GM23338 (cell line): Measurements from ENCODE around the gene TMCO4.

Experiments used
- CTCF ChIP-seq, 2 experiments: fragments of 200-600 bp in 1 of 2; sonication (generic) in 1 of 2; conservative IDR thresholded peaks; 2 replicates each; pipeline versions ENCODE4 v1.5.1 to v1.6.1; 2016 to 2017; ENCODE audit warnings: antibody characterized with exemption in 2 of 2, low read depth in 2 of 2, mild to moderate bottlenecking in 2 of 2, moderate library complexity in 1 of 2
- TF ChIP-seq, protein P1 (sequence below): IDR thresholded peaks from one replicate; pipeline ENCODE4 v1.6.1; 2018; ENCODE audit warnings: antibody characterized with exemption; ENCODE audit not compliant: unreplicated experiment

DNA sequence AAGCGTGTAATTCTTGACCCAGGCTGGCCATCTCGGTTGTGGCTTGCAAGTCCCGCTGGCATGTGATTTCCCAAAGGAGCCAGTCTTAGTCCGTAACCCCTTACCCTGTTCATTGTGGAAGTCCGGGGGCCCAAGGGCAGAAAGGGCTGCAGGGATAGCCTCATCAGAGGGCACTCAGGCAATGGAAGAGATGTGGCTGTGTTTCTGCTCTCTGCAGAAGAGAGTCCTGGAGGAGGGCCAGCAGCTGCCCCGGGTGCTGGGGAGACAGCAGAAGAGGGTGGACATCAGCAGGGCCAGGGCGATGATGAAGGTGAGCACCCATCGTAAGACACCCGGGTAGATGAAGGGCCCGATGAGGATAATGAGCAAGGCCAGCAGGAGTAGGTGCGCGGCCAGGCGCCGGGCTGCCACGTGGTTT lies 14.5 kb upstream of the TMCO4 start:
- no peak for TF ChIP-seq CTCF (conservative IDR thresholded peaks at IDR 0.05; ENCODE audit: low read depth in 2 of 2)
- TF ChIP-seq, protein P1, sequence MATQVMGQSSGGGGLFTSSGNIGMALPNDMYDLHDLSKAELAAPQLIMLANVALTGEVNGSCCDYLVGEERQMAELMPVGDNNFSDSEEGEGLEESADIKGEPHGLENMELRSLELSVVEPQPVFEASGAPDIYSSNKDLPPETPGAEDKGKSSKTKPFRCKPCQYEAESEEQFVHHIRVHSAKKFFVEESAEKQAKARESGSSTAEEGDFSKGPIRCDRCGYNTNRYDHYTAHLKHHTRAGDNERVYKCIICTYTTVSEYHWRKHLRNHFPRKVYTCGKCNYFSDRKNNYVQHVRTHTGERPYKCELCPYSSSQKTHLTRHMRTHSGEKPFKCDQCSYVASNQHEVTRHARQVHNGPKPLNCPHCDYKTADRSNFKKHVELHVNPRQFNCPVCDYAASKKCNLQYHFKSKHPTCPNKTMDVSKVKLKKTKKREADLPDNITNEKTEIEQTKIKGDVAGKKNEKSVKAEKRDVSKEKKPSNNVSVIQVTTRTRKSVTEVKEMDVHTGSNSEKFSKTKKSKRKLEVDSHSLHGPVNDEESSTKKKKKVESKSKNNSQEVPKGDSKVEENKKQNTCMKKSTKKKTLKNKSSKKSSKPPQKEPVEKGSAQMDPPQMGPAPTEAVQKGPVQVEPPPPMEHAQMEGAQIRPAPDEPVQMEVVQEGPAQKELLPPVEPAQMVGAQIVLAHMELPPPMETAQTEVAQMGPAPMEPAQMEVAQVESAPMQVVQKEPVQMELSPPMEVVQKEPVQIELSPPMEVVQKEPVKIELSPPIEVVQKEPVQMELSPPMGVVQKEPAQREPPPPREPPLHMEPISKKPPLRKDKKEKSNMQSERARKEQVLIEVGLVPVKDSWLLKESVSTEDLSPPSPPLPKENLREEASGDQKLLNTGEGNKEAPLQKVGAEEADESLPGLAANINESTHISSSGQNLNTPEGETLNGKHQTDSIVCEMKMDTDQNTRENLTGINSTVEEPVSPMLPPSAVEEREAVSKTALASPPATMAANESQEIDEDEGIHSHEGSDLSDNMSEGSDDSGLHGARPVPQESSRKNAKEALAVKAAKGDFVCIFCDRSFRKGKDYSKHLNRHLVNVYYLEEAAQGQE: no peak
